Measurements from ENCODE around the gene IGSF3.

The IGSF3 gene

DNA sequence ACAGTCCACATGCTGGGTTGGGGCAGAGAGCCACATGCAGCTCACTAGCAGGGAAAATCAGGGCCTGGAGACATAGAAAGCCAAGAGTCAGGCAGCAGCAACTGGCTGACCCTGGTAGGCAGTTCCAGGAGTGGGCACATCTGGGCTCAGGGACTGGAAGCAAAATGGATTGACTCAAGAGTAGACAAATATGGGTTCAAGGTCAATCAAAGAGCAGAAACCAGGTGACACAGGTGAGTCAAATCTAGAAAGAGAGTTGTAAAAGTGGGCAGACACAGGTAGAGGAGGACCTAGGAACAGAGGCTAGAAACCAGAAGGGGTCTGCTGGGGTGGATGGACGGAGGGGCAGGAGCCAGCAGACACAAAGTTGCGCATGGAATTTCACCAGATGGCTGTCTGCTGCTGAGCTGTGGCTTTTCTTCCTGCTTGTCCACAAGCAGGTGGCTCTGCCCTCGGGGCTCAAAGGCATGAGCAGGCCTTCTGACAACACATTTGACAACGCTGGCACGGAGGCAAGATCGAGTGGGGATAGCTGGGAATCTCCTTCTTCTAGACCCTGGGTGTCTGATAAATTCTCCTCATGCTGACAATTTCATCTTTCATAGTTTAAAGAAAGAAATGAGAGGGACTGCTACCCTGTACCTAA is 40.8 kb upstream of the IGSF3 start:
- Histone ChIP-seq H3K9me3 (ENCODE audit: insufficient read depth, low read depth, low read length) (peaks cover 2% of the 10 kb centered on the region), H3K4me3 (ENCODE audit: low read depth, low read length) (no peak overlapping the region), H2BK12ac (ENCODE audit: low read length) (peak overlapping the region; percentile 59), H3K14ac (ENCODE audit: low read length) (no peak overlapping the region), H3K9ac (ENCODE audit: low read length) (no peak overlapping the region), H2BK5ac (ENCODE audit: low read depth, low read length, poor library complexity) (no peak overlapping the region), H4K12ac (ENCODE audit: low read depth, low read length) (no peak overlapping the region), H2BK120ac (ENCODE audit: insufficient read depth, low read length, poor library complexity) (no peak overlapping the region), H2AFZ (ENCODE audit: insufficient read depth, low read length, poor library complexity) (no peak overlapping the region), H3K4me2 (ENCODE audit: low read length) (no peak overlapping the region), H3K4ac (ENCODE audit: low read depth, low read length) (no peak overlapping the region), H3K27me3 (ENCODE audit: insufficient read depth, low read length) (no peaks in the 10 kb centered on the region), H3K36me3 (ENCODE audit: control insufficient read depth in 1 of 2, insufficient read depth in 2 of 2, low read length in 2 of 2) (no peaks in the 10 kb centered on the region), H3K23ac (ENCODE audit: low read length) (no peak overlapping the region), H2AK5ac (ENCODE audit: low read length) (no peak overlapping the region), H3K18ac (ENCODE audit: low read length) (peak overlapping the region; percentile 0), H3K79me2 (ENCODE audit: control insufficient read depth, insufficient read depth, low read length, poor library complexity) (no peaks in the 10 kb centered on the region), H3K27ac (ENCODE audit: low read depth, low read length) (no peak overlapping the region), H4K8ac (ENCODE audit: low read depth, low read length) (no peak overlapping the region), H3K79me1 (ENCODE audit: low read length) (no peaks in the 10 kb centered on the region), H4K91ac (ENCODE audit: low read depth, low read length) (no peak overlapping the region), H3K4me1 (ENCODE audit: control insufficient read depth in 1 of 2, insufficient read depth in 2 of 2, low read length in 2 of 2) (peaks cover 12 to 20% of the 10 kb centered on the region in 2 experiments)
- peak; percentile 39 to 66 for DNase-seq
- no CpG with 5 or more reads among the region's 6 CpGs for WGBS (ENCODE audit: extremely low coverage, insufficient coverage, insufficient read length)

DNA sequence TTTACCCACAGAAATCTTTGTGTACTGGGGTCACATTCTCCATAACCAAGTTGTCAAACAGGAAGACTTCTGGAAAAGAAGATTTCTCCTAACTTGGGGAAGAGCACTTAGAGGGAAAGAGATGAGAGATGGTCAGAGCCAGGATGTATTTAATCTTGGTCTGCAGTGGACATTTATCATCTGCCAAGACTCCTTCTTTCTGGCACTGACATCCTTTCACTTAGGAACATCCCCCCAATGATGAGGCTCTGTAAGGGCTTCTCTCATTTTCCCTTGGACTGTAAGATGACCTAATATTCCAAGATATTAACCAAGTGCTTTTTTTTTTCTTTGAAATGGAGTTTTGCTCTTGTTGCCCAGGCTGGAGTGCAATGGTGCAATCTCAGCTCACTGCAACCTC is 39.3 kb upstream of the IGSF3 start:
- no peak overlapping the region for H3K4me2 ChIP-seq (ENCODE audit: low read length)
- H3K27ac ChIP-seq (ENCODE audit: low read depth, low read length), result no peak overlapping the region
- no peak overlapping the region for H2AK5ac ChIP-seq (ENCODE audit: low read length)
- no peak overlapping the region for H2BK120ac ChIP-seq (ENCODE audit: insufficient read depth, low read length, poor library complexity)
- H3K9ac ChIP-seq (ENCODE audit: low read length), result no peak overlapping the region
- H3K9me3 ChIP-seq (ENCODE audit: insufficient read depth, low read depth, low read length), result peaks cover 2% of the 10 kb centered on the region
- no peak overlapping the region for H2AFZ ChIP-seq (ENCODE audit: insufficient read depth, low read length, poor library complexity)
- H2BK5ac ChIP-seq (ENCODE audit: low read depth, low read length, poor library complexity), result no peak overlapping the region
- H3K14ac ChIP-seq (ENCODE audit: low read length), result no peak overlapping the region
- no peak overlapping the region for H4K91ac ChIP-seq (ENCODE audit: low read depth, low read length)
- no peak overlapping the region for H2BK12ac ChIP-seq (ENCODE audit: low read length)
- H4K12ac ChIP-seq (ENCODE audit: low read depth, low read length), result no peak overlapping the region
- no peaks in the 10 kb centered on the region for H3K36me3 ChIP-seq (ENCODE audit: control insufficient read depth in 1 of 2, insufficient read depth in 2 of 2, low read length in 2 of 2)
- H3K18ac ChIP-seq (ENCODE audit: low read length), result no peak overlapping the region
- peaks cover 12 to 20% of the 10 kb centered on the region in 2 experiments for H3K4me1 ChIP-seq (ENCODE audit: control insufficient read depth in 1 of 2, insufficient read depth in 2 of 2, low read length in 2 of 2)
- no peak overlapping the region for H3K23ac ChIP-seq (ENCODE audit: low read length)
- no peak overlapping the region for H3K4me3 ChIP-seq (ENCODE audit: low read depth, low read length)
- no peak overlapping the region for H3K4ac ChIP-seq (ENCODE audit: low read depth, low read length)
- H4K8ac ChIP-seq (ENCODE audit: low read depth, low read length), result no peak overlapping the region
- H3K79me1 ChIP-seq (ENCODE audit: low read length), result no peaks in the 10 kb centered on the region
- no peak for DNase-seq
- no peaks in the 10 kb centered on the region for H3K27me3 ChIP-seq (ENCODE audit: insufficient read depth, low read length)
- H3K79me2 ChIP-seq (ENCODE audit: control insufficient read depth, insufficient read depth, low read length, poor library complexity), result no peaks in the 10 kb centered on the region

GRCh38 chr1:116706123-116706522 is 38.6 kb upstream of the IGSF3 start:
- Histone ChIP-seq H3K79me2 (ENCODE audit: control insufficient read depth, insufficient read depth, low read length, poor library complexity) (no peaks in the 10 kb centered on the region), H2BK120ac (ENCODE audit: insufficient read depth, low read length, poor library complexity) (no peak overlapping the region), H3K14ac (ENCODE audit: low read length) (no peak overlapping the region), H3K27ac (ENCODE audit: low read depth, low read length) (no peak overlapping the region), H3K23ac (ENCODE audit: low read length) (no peak overlapping the region), H2BK12ac (ENCODE audit: low read length) (no peak overlapping the region), H2AFZ (ENCODE audit: insufficient read depth, low read length, poor library complexity) (no peak overlapping the region), H3K4me2 (ENCODE audit: low read length) (no peak overlapping the region), H3K9ac (ENCODE audit: low read length) (no peak overlapping the region), H3K36me3 (ENCODE audit: control insufficient read depth in 1 of 2, insufficient read depth in 2 of 2, low read length in 2 of 2) (no peaks in the 10 kb centered on the region), H3K27me3 (ENCODE audit: insufficient read depth, low read length) (no peaks in the 10 kb centered on the region), H4K8ac (ENCODE audit: low read depth, low read length) (no peak overlapping the region), H3K4me1 (ENCODE audit: control insufficient read depth in 1 of 2, insufficient read depth in 2 of 2, low read length in 2 of 2) (peaks cover 10 to 18% of the 10 kb centered on the region in 2 experiments), H4K91ac (ENCODE audit: low read depth, low read length) (no peak overlapping the region), H2AK5ac (ENCODE audit: low read length) (no peak overlapping the region), H3K9me3 (ENCODE audit: insufficient read depth, low read depth, low read length) (peaks cover 2% of the 10 kb centered on the region), H3K4me3 (ENCODE audit: low read depth, low read length) (no peak overlapping the region), H3K4ac (ENCODE audit: low read depth, low read length) (no peak overlapping the region), H2BK5ac (ENCODE audit: low read depth, low read length, poor library complexity) (no peak overlapping the region), H3K79me1 (ENCODE audit: low read length) (no peaks in the 10 kb centered on the region), H4K12ac (ENCODE audit: low read depth, low read length) (no peak overlapping the region), H3K18ac (ENCODE audit: low read length) (no peak overlapping the region)
- DNase-seq, result no peak
- WGBS (ENCODE audit: extremely low coverage, insufficient coverage, insufficient read length), result no CpG with 5 or more reads among the region's 2 CpGs

GRCh38 chr1:116704278-116704677 is 36.7 kb upstream of the IGSF3 start:
- Histone ChIP-seq H3K23ac (ENCODE audit: low read length) (no peak overlapping the region), H2BK5ac (ENCODE audit: low read depth, low read length, poor library complexity) (no peak overlapping the region), H3K9ac (ENCODE audit: low read length) (no peak overlapping the region), H3K14ac (ENCODE audit: low read length) (no peak overlapping the region), H3K79me1 (ENCODE audit: low read length) (no peaks in the 10 kb centered on the region), H3K18ac (ENCODE audit: low read length) (no peak overlapping the region), H2AK5ac (ENCODE audit: low read length) (no peak overlapping the region), H3K9me3 (ENCODE audit: insufficient read depth, low read depth, low read length) (peaks cover 2% of the 10 kb centered on the region), H2BK120ac (ENCODE audit: insufficient read depth, low read length, poor library complexity) (no peak overlapping the region), H3K36me3 (ENCODE audit: control insufficient read depth in 1 of 2, insufficient read depth in 2 of 2, low read length in 2 of 2) (no peaks in the 10 kb centered on the region), H3K4ac (ENCODE audit: low read depth, low read length) (no peak overlapping the region), H3K79me2 (ENCODE audit: control insufficient read depth, insufficient read depth, low read length, poor library complexity) (no peaks in the 10 kb centered on the region), H2AFZ (ENCODE audit: insufficient read depth, low read length, poor library complexity) (no peak overlapping the region), H4K8ac (ENCODE audit: low read depth, low read length) (no peak overlapping the region), H3K4me2 (ENCODE audit: low read length) (no peak overlapping the region), H2BK12ac (ENCODE audit: low read length) (no peak overlapping the region), H3K27me3 (ENCODE audit: insufficient read depth, low read length) (no peaks in the 10 kb centered on the region), H4K91ac (ENCODE audit: low read depth, low read length) (no peak overlapping the region), H3K4me3 (ENCODE audit: low read depth, low read length) (no peak overlapping the region), H4K12ac (ENCODE audit: low read depth, low read length) (no peak overlapping the region), H3K4me1 (ENCODE audit: control insufficient read depth in 1 of 2, insufficient read depth in 2 of 2, low read length in 2 of 2) (peaks cover 6 to 12% of the 10 kb centered on the region in 2 experiments), H3K27ac (ENCODE audit: low read depth, low read length) (no peak overlapping the region)
- no peak for DNase-seq
- WGBS (ENCODE audit: extremely low coverage, insufficient coverage, insufficient read length), result 100% methylated on average over 1 of the region's 3 CpGs

Data from trophoblast cell (in vitro differentiated cells and primary cell).